Measurements from ENCODE around the gene PDE6C.

DNA sequence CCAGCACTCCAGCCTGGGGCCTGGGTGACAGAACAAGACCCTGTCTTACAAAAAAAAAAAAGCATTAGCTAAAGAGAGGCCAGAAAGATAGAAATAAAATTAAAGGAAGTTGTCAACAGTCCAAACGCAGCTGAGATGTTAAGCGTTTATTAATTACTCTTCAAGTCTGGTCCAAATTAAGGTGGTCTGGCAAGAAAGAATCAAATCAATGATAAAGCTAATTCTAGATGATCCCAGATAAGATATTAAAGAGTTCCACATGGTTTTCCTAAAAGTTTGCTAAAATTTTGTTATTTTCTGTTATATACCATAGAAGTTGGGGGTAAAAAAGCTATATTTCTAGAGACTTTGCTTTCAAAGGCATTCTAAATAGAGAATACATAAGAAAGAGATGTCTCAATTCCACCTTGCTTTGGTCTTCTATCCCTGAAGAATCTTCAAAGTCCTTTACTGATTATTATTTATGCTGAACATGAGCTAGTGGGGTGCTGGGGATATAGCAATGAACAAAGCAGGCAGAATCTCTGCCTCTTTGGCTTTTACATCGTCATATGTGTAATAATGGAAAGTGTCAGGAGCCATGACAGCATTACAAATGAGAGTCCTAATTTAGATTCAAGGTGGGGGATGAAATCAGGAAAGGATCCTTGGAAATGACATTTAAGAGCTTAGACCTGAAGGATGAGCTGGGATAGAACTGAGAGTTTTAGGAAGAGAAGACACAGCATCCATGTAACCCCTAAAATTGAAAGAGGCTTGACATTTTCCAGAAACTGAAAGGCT, 66.7 kb downstream of the PDE6C start:
- TF ChIP-seq POLR2AphosphoS5 (IDR thresholded peaks at IDR 0.05; ENCODE audit: low read depth, low read length), result no peak
- TF ChIP-seq TAF1 (IDR thresholded peaks at IDR 0.05; ENCODE audit: borderline replicate concordance, low read depth, low read length), result no peak

Measured in GM12892 (cell line).